Endothelial cell of hepatic sinusoid (primary cell): ENCODE results near the gene KIF6.

Source experiments
- in situ Hi-C: cut with HindIII; loops from 2 replicates; pipeline ENCODE4 v1.10.0; 2017; ENCODE audit warnings: low sequenced_read_pairs

The KIF6 gene

GRCh38 chr6:39714802-39715201 is 10.4 kb downstream of the KIF6 start:
- in situ Hi-C loops: no loop called here

GRCh38 chr6:39707962-39708683 is 17.1 kb downstream of the KIF6 start:
- in situ Hi-C loops: no loop called here

DNA sequence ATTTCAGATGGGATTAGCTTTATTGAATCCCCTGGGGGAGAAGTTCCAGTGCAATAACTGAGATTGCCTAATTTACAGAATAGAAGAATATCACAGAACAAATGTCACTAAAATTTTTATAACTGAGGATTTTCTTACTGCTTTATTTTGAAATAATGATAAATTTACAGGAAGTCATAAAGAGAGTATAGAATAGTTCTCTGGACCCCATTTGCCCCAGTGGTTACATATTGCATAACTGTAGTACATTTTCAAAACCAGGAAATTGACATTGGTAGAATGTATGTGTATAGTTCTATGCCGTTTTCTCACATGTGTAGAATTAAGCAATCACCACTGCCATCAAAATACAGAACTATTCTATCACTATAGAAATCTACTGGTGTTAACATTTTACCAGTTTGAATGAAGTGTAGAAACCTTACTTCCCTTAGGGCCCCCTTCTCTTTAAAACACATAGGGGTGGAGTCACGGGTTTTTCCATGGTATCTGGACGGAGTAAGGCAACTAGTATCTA is 18.3 kb downstream of the KIF6 start:
- in situ Hi-C loops: no loop called here

DNA sequence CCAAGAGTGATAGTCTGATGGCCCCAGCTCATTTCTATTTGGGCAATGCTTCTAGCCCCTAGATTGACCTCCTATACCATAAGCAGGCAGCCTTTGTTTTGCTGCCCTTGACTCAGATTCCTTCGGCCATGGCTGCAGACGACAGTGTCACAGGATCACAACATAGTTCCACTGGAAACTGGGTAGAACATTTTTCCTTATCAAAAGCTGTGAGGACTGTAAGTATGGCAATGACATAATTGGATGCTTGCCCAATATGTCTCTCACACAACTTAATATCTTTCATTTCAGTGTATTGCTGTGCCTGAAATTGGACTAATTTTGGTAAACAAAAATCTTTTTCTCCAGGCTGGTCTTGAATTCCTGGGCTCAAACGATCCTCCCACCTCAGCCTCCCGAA is 22.9 kb downstream of the KIF6 start:
- in situ Hi-C loops: loop anchor here (5.0 kb wide), 1 partner anchor 55 kb away; no protein-coding TSS in a partner anchor

DNA sequence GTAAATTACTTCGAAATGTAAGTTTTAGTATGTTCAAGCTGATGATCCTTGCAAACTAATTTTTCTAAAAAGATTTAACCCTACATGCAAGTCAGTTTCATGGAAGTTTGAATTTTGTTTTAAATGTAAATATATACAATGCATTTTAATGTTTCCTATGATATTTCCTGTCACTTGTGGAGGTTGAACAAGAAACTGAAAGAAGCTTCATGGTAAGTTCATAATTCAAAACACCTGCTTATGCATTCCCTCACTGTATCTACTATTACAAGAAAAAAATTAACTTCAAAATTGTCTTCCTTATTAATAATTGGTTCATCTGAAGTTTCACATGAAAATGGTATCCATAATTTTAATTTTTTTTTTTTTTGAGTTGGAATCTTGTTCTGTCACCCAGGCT is 24.8 kb downstream of the KIF6 start:
- in situ Hi-C loops: loop anchor here (5.0 kb wide), 1 partner anchor 57 kb away; no protein-coding TSS in a partner anchor

- in situ Hi-C loops: no loop called here
Measured at GRCh38 chr6:39698789-39699188, 26.4 kb downstream of the KIF6 start.

DNA sequence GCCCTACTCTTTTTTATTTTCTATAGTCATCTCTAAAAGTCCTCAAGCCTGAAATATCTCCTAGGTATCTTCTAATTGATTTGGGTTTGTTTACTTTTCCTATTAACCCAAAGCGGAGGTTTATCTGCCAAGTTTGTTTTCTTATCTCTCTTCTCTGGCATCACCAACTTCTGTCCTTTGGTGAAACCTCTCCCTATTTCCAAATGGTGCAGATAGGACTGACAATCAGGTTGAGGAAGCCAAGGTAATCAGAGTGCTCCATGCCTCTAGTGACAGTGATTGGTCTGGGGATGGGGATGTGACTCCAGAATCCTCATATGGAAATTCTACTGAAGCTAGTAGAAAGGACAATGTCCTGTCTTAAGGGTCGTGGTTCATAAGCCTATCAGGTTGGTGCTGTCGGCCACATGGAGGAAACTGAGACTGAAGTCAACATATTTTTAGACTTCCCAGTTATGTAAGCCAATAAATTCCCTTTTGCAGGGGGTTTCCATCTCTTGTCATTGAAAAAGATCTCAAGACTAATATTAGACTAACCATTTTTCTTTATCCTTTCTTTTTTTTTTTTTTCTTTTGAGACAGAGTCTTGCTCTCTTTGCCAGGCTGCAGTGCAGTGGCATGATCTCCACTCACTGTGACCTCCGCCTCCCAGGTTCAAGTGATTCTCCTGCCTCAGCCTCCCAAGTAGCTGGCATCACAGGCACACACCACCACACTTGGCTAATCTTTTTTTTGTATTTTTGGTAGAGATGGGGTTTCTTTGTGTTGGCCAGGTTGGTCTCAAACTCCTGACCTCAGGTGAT is 28.0 kb downstream of the KIF6 start:
- in situ Hi-C loops: no loop called here

DNA sequence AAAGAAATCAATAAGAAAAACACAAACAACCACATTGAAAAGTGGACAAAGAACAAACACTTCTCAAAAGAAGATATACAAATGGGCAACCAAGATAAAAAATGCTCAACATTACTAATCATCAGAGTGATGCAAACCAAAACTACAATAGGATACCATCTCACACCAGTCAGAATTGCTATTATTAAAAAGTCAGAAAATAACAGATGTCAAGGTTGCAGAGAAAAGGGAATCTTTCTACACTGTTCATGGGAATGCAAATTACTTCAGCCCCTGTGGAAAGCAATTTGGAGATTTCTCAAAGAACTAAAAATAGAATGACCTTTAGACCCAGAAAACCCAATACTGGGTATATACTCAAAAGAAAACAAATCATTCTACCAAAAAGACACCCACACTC is 29.8 kb downstream of the KIF6 start:
- in situ Hi-C loops: no loop called here

GRCh38 chr6:39693206-39693605 is 32.0 kb downstream of the KIF6 start:
- in situ Hi-C loops: no loop called here

GRCh38 chr6:39688494-39688893 is 36.7 kb downstream of the KIF6 start:
- in situ Hi-C loops: no loop called here

GRCh38 chr6:39686976-39687375 is 38.2 kb downstream of the KIF6 start:
- in situ Hi-C loops: no loop called here

DNA sequence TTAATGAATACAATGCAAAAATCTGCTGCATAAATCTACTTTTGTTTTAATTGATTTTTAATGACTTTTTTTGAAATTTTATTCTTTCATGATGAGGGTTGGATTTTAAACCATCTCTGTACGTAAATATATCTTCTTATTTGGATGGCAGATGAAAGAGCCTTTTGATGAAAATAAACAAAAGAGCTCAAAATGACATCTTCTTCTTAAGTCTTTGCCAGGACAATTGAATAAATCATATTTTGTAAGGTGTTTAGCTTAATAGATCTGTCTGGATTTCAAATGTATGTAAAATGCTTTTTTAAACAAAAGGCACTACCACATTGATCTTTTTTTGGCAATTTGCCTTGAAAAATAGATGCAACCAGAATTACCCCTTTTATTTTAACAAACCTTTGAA is 39.3 kb downstream of the KIF6 start:
- in situ Hi-C loops: no loop called here

- in situ Hi-C loops: no loop called here
Measured at GRCh38 chr6:39685489-39685826, 39.8 kb downstream of the KIF6 start.

- in situ Hi-C loops: no loop called here
Measured at GRCh38 chr6:39684790-39685488, 40.3 kb downstream of the KIF6 start.

DNA sequence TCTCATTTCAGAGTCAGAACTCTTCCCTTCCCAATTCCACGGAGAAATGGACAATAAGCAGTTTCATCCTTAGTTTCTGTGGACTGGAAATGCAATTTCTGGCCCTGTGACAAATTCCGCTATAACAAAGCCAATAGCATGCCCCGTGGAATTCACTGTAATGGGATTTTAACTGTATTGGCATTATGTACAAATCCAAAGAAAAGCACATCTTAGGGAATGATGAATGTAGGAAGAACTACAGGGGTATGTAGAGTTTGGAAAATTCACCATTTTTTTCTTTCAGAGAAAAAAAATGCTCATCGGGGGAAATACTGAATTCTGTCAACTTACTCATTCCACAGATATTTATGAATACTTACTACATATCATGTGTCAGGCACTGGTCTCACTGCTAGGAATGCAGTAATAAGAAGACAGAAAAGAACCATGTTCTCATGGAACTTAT is 43.5 kb downstream of the KIF6 start:
- in situ Hi-C loops: no loop called here

GRCh38 chr6:39678914-39679313 is 46.3 kb downstream of the KIF6 start:
- in situ Hi-C loops: loop anchor here (5.0 kb wide), 1 partner anchor 77 kb away; no protein-coding TSS in a partner anchor

DNA sequence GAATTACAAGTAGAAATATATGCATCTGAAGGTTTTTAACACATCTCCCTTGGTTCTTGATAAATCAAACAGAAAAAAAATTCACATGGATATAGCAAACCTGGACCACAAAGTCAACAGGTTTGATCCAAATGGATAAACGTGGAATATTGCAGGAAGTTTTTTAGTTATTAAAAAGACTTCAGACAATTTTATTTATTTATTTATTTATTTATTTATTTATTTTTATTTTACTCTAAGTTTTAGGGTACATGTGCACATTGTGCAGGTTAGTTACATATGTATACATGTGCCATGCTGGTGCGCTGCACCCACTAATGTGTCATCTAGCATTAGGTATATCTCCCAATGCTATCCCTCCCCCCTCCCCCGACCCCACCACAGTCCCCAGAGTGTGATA is 47.9 kb downstream of the KIF6 start:
- in situ Hi-C loops: loop anchor here (5.0 kb wide), 1 partner anchor 75 kb away; no protein-coding TSS in a partner anchor

- in situ Hi-C loops: no loop called here
Measured at GRCh38 chr6:39670519-39670918, 54.7 kb downstream of the KIF6 start.

DNA sequence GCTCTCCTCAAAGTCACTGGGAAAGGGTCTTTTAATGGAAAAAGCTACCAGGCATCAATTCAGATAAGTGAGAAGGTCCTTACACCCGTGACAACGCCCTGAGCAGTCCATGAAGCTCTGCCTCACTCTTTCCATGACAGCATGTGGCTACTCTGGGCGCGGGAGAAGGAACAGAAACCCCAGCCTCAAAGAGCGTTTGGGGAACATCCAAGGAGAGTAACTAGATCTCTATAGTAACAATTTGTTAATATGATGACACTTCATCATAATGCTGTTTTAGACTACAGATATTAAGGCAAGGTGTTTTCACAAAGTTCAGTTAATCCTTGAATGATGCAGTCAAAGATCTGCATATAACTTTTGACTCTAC is 55.2 kb downstream of the KIF6 start:
- in situ Hi-C loops: no loop called here

- in situ Hi-C loops: no loop called here
Measured at GRCh38 chr6:39669207-39669972, 55.8 kb downstream of the KIF6 start.
